ENCODE results near the gene ACP7. TPM values are rescaled to one million over a fixed set of nuclear protein-coding genes. Genes with fewer than 3 reads are reported as not detected.
"Not testable (repeated sequence)": the region's sequence is repeated elsewhere in the genome, so short reads cannot be mapped to it uniquely, and the experiment has no call there.

Gene ACP7
- total RNA-seq, 1 experiment from 2014 or later, result 4.0 TPM

DNA sequence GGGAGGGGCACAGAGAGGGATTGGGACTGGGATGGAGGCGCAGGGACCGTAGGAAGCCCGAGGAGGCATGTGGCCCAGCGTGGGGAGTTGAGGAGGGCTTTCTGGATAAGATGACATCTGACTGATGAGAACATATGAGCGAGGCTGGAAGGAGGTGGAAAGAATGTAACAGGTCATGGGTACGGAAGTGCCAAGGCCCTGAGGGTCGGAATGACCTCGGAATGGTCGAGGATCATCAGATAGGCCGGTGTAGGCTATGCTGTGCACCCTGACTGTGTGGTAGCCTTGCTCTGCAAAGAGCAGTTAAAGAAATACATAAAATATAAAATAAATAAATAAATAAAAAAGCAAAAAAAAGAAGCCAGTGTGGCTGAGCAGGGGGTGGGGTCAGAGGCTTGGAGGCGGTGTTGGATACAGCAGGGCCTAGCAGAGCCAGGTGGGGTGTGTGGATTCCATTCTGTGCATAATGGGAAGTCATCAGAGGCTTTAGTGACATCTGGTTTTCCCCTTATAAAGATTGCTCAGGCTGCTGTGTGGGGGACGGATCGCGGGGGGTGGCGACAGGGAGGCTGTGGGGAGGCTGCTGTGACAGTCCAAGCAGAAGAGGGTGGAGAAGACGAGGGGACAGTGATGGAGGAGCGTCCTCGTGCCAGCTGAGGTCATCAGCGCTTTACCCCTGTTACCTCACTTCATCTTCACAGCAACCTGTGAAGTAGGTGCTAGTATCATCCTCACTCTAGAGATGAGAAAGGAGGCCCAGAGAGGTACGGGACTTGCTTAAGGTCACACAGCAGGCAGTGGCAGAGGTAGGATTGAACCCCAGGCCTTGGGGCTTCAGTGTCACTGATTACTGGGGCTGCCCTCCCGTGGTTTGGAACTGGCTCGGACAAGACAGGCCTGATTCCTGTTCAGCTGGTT is 46.4 kb downstream of the ACP7 start:
- DNase-seq (ENCODE audit: low read depth), result no peak

DNA sequence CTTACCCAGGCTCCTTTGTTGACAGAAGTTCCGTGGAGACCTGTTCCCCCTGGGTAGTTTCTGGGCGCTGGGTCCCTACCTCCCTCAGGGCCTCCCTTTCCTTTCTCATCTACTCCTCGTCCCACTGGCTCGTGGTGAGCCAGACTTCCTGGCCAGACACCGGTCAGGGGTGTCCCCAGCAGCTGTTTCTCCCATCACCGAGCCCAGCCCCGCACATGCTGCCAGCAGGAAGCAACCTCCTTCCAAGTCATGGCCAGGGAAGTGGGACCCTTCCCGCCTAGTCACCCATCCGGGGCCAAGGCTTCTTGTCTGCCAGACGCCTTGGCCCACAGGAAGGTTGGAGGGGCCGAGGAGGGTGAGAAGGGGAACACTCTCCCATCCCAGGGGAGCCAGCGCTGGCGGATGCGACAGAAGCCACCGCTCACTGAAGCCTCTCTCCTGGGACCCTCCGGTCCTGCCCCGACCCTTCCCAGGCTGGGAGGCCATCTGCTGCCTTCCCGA is 47.1 kb downstream of the ACP7 start:
- DNase-seq (ENCODE audit: low read depth), result no peak

DNA sequence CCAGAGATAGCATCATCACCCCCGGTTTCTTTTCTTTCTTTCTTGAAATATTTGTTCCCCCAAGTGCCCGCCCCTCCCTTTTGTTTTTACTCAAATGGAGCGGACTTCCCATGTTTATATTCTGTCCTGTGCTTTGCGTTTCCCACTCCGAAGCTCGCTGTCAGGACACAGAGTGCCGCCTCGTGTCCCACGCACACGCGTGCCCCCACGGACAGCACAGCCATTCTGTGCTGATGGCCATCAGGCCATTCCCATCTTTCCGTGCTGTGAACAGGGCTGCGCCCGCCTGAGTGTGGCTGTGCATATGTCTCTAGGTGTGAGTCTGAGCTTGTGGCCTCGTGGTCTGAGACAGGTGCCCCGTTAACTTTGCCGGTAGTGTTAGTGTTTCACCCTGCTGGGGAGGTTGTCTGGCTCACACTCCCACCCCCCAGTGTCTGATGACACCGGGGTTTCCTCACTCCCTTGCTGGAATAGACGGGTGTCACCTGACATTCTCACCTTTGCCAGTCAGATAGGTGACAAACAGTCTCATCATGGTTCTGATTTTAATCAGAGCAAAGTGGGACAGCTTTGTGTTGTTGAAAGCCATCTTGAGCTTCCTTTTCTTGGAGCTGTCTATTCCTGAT is 48.3 kb downstream of the ACP7 start:
- DNase-seq (ENCODE audit: low read depth), result no peak

DNA sequence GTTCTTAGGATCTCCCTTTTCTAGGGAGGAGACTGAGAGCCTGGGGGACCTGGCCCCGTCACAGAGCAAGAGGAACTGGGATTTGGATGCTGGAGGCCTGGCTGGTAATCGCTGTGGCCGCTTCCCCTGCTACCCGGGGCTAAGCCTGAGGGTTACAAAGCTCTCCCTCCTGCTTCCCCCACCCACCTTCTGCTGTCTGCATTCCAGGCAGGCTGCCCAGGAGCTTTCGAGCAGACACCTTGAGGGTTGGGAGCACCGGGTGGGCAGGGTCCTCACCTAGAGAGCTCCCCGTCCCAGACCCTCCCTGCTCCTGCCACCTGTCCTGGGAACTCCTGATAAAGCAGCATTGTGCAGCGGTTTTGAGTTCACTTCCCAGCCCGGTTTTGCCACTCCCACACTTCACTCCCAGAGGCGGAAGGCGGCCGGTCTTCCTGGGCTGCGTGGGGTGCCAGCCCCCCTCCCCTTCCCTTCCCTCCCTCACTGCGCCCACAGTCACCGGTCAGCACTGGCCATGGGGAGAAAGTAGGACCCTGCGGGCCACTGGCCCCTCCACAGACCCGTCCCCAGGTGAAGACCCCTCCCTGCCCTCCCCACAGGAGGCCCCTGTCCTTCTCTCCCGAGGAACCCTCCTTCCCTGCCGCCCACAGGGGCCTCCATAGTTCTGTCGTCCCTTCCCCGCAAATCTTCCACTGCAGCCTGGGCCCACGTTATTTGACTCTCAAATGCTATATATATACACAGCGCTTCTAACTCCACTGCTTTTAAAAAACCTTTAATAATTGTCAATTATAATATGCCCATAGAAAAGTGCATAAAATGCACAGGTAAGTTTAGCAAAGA is 49.5 kb downstream of the ACP7 start:
- DNase-seq (ENCODE audit: low read depth), result no peak

DNA sequence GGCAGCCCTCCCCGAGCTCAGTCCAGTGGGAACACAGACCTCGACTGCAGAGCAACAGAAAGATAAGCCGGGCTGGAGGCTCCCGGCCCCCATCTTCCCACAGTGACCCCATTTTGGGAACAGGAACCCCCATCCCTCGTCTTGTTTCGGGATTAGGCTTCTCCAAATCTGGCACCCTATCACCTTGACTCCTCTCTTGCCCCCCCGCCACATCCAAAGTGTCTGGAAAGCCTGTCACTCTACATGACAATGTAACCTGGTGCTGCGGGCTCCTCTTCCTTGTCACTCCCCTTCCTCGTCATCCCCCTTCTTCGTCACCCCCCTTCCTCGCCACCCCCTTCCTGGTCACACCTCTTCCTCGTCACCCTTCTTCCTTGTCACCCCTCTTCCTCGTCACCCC is 51.5 kb downstream of the ACP7 start:
- no peak for DNase-seq (ENCODE audit: low read depth)

DNA sequence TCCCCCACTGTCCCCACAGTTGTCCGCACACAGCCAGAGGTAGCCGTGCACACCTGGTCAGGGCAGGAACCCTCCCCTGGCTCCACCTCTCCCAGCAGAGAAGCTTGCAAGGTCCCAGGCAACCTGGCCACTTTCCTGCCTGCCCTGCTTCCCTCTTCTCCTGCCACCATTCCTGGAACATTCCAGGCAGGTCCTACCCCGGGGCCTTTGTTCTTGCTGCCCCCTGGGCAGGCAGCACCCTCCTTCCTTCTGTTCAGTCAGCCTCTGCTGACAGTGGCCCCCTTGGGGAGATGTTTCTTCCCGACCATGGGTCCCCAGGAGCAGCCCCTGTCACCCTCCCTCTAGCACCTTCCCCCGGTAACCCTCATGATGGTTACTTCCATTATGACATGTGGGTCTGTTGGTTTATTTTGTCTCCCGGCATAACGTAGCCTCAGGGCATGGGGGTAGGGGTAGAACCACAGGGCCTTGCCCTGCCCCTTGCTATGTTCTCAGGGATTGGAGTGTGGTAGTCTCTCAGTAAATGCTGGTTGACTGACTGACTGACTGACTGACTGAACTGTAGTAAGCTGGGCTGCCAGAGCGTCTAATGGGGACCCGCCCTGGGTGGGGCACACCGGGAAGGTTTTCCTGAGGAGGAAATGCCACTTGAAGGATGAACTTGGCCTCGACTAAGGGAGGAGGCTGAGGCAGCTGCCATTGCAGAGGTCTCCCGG is 52.2 kb downstream of the ACP7 start:
- DNase-seq (ENCODE audit: low read depth), result no peak

DNA sequence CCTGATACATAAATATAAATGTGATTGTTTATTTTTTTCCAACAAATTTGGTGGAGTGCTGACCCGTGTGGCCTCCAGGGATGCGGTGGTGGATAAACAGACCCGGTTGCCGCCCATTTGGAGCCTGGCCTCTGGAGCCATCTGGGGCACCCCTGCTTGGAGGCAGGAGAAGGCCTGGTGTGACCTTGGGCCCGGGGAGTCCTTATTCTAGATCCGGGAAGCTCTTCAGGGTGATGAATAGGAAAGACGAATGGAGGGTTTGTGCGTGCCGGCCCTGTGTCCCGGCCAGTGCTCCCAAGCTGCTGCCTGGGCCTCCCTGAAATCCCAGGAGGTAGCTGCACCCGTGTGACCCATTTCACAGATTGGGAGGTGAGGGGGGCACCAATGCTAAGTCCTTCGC is 53.0 kb downstream of the ACP7 start:
- no peak for DNase-seq (ENCODE audit: low read depth)

DNA sequence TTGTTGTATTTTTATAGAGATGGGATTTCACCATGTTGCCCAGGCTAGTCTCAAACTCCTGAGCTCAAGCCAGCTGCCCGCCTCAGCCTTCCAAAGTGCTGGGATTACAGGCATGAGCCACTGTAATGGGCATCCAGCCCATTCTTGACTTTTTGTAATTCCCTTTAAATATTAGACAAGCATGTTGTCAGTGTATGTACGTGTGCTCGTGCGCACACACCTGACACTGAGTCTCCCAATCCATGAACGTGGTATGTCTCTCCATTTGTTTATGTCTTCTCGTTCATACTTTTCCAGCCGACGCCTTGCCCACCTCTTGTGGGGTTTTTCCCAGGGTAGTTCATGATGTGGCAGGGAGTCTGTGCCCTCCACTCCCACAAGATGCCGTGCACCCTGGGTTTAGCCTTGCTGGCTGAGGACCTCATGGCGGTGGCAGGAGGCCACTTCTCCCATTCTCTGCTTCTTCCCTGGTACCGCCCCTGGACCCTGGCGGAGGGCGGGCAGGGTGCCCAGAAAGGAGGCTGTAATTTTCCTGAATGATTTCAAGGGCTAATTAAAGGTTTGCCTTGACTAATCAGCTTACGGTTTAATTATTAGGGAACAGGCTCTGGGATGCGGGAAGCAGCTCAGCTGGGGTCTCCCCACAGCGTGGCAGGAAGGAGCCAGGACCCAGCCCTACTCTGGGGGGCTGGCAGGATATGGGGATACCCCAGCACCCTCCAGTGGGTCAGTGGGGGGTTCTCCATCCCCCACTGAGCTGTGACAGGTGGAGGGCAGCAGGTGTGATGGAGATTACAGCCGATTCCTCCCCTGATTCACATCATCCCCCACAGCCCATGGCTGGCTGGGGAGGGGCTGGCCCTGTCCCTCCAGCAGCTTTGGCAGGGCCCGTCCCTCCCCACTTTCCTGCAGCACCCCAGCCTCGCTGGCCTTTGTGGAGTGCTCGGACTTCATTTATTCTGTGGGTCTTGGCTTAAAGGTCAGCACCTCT is 54.3 kb downstream of the ACP7 start:
- DNase-seq (ENCODE audit: low read depth), result no peak

DNA sequence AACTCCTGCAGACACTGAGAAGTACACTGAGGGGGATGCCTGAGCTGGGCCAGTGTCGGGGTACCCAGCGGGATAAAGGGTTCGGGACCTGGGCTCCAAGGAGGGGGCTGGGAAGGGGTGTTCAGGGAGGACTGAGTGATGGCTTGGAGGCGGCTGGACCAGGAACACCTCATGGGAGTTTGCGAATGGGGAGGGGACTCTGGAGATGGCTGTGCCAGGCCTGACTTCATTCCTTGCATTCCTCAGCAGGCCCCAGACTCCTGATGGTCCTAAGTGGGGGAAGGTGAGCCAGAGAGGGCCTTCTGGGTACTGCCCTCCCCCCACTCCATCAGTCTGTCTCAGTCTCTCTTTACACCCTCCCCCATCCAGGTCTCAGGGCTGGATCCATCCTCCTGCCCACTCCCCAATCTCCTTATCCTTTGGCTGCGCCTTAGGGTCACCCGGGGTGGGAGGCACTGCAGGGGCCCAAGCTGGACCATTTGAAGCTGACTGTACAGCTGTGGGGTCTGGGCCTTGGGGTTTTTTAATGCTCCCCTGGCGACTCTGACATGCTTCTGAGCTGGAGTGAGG is 55.2 kb downstream of the ACP7 start:
- no peak for DNase-seq (ENCODE audit: low read depth)

DNA sequence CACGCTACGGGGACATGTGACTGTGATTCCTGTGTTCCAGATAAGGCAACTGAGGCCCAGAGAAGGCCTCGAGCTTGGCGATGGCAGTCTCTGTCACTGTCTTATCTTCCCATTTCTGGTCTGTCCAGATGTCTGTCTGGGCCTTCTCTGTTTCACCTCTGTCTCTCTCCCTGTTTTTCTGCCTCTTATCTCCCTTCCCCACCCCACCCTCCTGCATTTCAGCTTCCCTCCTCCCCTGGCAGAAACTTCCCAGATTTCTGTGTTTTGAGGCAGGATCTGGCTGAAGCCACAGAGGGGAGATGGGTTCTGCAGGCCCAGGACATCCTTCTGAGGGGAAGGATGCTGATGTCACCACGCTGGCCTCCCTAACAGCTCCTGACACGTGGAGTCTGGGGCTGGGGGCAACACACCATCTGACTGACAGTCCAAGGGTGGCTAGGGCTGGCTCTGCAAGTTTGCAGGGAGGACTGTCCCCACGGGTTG is 55.8 kb downstream of the ACP7 start:
- DNase-seq (ENCODE audit: low read depth), result no peak

DNA sequence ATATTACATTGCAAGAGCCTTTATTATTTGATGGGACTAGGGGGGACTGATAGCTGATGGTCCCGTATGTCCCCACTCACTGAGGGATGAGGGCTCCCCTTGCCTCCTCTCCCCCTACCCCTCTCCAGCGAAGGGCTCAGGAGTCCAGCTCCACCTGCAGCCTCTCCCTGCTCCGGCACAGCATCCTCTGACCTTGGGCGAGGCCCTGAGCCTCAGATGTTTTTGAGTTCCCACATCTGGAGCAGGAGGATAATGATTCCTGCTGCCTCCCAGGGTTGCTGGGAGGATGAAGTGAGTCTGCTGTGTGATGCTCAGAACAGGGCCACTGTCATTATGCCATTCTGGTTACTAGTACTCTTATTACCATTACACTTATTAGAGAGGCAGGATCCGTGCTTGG is 56.4 kb downstream of the ACP7 start:
- no peak for DNase-seq (ENCODE audit: low read depth)

DNA sequence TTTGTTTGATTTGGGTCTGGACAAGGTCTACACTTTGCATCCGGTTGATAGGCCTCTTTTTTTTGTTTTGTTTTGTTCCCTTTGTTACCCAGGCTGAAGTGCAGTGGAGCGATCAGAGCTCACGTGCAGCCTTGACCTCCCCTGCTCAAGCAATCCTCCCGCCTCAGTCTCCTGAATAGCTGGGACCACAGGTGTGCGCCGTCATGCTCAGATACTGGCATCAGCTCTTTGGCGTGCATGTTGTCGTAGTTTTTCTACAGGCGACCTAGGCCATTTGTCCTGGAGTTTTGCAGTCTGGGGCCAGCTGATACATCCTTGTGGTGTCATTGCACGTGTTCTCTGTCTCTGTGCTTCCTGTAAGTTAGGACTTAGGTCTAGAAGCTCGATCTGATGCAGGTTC is 57.8 kb downstream of the ACP7 start:
- DNase-seq (ENCODE audit: low read depth), result no peak

DNA sequence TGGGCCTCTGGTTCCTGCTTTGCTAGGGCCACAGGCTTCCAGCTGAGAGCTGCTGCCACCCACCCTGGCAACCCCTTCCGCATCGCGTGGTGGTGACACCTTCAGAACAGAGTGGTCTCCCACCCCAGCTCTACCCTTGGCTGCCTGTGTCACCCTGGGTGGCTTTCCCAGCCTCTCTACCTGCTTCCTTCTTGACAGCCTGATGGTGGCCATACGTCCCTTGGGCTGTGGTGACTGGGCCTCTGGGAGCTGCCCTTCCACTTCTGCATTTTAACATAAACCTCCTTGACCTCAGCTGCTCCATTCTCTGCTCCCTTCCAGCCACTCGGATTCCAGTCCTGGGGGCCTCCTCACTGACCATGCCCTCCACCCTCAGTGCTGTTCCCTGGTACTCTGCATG is 58.5 kb downstream of the ACP7 start:
- DNase-seq (ENCODE audit: low read depth), result no peak

DNA sequence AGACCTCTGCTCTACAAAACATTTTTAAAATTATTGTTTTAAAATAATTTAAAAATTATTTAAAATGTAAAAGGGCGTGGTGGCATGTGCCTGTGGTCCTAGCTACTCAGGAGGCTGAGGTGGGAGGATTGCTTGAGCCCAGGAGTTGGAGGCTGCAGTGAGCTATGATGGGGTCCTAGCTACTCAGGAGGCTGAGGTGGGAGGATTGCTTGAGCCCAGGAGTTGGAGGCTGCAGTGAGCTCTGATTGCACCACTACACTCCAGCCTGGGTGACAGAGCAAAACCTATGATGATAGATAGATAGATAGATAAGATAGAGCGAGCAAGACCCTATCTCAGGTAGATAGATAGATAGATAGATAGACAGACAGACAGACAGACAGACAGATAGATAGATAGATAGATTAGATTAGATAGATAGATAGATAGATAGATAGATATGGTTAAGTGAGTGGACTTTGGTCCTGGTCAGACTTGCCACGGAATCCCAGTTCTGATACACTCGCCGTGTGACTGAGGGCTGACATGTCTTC is 59.7 kb downstream of the ACP7 start:
- not testable (repeated sequence) for DNase-seq (ENCODE audit: low read depth)

DNA sequence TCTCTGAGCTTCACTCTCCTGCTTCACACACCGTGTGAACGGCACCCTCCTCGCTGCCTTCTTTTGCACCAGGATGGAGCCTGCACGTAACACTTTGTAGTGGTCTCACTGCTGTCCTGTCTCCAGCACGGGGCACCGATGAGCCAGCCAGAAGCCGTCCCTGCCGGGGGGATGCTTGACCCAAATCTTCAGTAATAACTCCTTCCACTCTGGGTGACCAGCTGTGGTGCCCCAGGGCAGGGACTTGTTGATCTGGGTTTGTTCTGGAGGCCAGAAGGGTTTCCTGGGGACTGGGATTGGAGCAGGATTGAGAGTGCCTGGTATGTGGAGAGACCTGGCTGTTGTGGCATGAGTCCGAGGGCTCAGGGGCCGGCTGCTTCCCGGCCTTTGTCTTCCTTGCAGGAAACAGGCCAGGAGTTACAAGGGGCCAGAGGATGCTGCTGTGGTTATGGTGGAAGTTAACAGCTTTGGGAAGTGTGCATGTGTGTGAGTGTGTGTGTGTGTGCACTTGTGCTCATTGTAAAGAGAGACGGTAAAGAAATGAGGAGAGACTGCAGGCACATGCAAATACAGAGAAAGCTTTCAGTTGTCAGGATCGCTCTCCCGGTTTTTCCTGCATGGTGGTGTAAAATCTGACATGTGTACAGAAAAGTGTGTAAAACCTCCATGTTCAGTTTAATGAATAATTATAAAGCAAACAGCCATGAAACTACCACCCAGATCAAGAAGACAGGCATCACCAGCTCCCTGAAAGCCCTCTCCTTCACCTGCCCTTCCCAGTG is 60.3 kb downstream of the ACP7 start:
- no peak for DNase-seq (ENCODE audit: low read depth)

DNA sequence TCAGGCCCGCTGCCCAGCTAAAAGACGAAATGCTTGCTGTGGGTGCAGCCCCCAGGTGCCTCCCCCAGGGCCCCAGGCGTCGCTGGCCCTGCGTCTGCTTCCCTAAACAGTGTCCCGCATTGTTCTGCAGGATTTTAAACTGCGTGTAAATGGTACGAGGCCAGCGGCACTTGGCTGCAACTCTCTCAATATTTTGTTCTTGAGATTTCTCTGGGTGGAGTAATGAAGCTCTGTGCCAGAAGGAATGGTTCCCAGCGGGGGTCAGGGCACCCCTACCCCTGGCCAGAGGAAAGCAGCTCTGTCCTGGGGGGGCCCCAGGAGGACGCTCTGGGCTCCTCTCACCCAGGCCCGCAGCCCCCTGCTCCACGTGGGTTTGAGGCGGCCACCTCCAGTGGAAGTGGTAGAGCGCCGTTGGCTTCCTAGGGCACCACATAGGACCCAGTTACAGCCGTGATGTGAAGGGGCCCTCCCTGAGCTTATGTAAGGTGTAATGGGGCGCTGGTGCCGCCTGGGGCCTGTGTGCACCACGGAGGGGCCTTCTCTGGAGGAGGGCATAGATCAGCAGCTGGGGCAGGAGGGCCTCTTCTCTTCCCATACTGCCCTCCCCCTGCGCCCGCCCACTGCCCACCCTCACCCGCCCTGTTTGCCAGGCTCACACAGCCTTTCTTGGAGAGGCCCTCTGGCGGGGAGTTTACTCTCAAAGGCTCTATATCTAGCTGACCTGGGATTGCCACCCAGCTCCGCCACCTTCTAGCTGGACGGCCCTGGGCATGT is 61.2 kb downstream of the ACP7 start:
- no peak for DNase-seq (ENCODE audit: low read depth)

DNA sequence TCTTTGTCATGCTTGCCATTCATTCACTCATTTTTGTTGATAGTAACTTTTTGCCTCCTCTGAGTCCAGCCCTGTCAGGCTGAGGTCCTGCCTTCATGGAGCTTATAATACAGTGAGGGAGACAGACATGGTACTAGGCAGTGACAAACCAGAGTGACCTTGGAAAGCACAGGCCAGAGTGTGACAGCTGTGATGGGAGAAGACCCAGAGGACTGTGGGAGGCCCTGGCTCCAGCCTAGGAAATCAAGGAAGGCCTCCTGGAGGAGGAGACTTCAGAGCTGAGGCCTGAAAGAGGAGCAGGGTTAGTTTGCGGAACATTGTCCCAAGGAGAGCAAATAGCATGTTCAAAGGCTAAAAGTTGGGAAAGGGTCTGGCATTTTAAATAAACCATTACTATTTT is 61.9 kb downstream of the ACP7 start:
- no peak for DNase-seq (ENCODE audit: low read depth)

Data from HT1080 (cell line).